Mononuclear cell (primary cell): ENCODE measurements around the gene MEGF6. TPM values are rescaled to one million over a fixed set of nuclear protein-coding genes. Genes with fewer than 3 reads are reported as not detected.

Experiments
- H3K27me3 ChIP-seq: 2 replicates; pipeline ENCODE4 v1.6.0; 2011; ENCODE audit warnings: low read length, control low read depth; ENCODE audit not compliant: insufficient read depth
- H3K4me1 ChIP-seq: 2 replicates; pipeline ENCODE4 v1.5.1; 2011; ENCODE audit warnings: mild to moderate bottlenecking, low read length, control low read depth; ENCODE audit not compliant: insufficient read depth
- H3K4me3 ChIP-seq: 2 replicates; pipeline ENCODE4 v1.5.1; 2011; ENCODE audit warnings: mild to moderate bottlenecking, low read length, moderate library complexity
- H3K9me3 ChIP-seq: 2 replicates; pipeline ENCODE4 v1.5.1; 2011; ENCODE audit warnings: low read depth, mild to moderate bottlenecking, control low read depth, low read length
- total RNA-seq: library from RNA; depleted of rRNA; stranded (reverse); fragments of >200 nt; gene quantifications from one replicate; pipeline ENCODE4 v1.2.3, GENCODE V29; 2012

MEGF6 gene
- total RNA-seq, 1 donor = 16.2 TPM

- Histone ChIP-seq H3K9me3 (no peaks in the 10 kb centered on the region), H3K27me3 (peaks cover 8% of the 10 kb centered on the region), H3K4me3 (no peak overlapping the region), H3K4me1 (peaks cover 9% of the 10 kb centered on the region)
Observed at GRCh38 chr1:3455670-3456448, 155.4 kb downstream of the MEGF6 start.

- Histone ChIP-seq H3K27me3 (peaks cover 8% of the 10 kb centered on the region), H3K9me3 (no peaks in the 10 kb centered on the region), H3K4me3 (no peak overlapping the region), H3K4me1 (peaks cover 9% of the 10 kb centered on the region)
Observed at GRCh38 chr1:3454811-3455618, 156.3 kb downstream of the MEGF6 start.

DNA sequence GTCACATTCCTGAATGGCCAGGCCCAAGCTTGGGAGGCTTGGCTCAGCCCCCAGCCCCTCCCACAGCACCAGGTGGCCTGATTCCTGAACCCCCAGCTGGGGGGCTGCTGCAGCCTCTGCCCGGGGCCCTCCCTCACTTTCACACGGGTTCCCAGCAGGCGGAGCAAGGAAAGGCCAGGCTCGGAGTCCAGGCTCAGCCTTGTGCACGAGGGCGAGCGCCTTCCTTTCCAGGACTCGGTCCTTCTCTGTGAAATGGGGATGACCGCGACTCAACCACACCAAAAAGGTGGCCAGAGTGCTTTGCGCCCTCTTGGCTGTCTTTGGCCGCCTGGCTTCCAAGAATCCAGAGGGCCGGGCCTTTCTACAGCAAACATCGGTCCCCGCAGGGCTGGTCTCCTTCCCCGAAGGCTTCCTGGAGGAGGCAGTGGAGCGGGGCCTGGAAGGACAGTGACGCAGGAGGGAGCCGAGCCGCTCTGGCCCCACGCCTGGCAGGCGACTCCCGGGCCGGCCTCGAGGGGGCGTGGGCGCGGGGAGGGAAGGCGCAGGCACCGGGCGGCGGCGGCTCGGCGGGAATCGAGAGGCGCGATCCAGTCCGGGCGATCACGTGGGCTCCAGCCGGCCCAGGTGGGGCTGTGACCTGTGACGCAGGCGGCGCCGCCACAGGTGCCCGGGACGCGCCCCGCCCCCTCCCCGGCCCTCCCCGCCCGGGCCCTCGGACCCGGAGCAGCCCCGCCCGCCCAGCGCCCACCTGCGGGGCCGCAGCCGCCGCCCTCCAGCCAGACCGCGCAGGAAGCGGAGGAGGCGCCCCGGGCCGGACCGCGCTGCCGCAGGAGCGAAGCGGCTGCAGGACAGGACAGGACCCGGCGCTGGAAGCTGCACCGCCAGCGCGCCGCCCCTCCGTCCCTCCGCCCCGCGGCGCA is 157.2 kb downstream of the MEGF6 start, which contains the start of gene ARHGEF16:
ARHGEF16 (plus strand) TSS at position 775 of the 920 bp plus-strand sequence. CDS start 8,420 bp downstream, outside the sequence.
- no peaks in the 10 kb centered on the region for H3K9me3 ChIP-seq
- no peak within 1 kb of the TSS for H3K4me3 ChIP-seq
- H3K27me3 ChIP-seq = peaks cover 8% of the 10 kb centered on the region
- H3K4me1 ChIP-seq = peaks cover 9% of the 10 kb centered on the region

GRCh38 chr1:3453203-3453761 is 158.0 kb downstream of the MEGF6 start:
- Histone ChIP-seq H3K27me3 (peaks cover 8% of the 10 kb centered on the region), H3K9me3 (no peaks in the 10 kb centered on the region), H3K4me1 (peaks cover 9% of the 10 kb centered on the region), H3K4me3 (no peak overlapping the region)

- Histone ChIP-seq H3K4me3 (no peak overlapping the region), H3K4me1 (peaks cover 9% of the 10 kb centered on the region), H3K27me3 (peaks cover 8% of the 10 kb centered on the region), H3K9me3 (no peaks in the 10 kb centered on the region)
Observed at GRCh38 chr1:3452866-3453175, 158.5 kb downstream of the MEGF6 start.

GRCh38 chr1:3451994-3452865 is 159.1 kb downstream of the MEGF6 start:
- peaks cover 8% of the 10 kb centered on the region for H3K27me3 ChIP-seq
- H3K9me3 ChIP-seq = no peaks in the 10 kb centered on the region
- H3K4me1 ChIP-seq = peaks cover 9% of the 10 kb centered on the region
- no peak overlapping the region for H3K4me3 ChIP-seq

GRCh38 chr1:3450983-3451382 is 160.3 kb downstream of the MEGF6 start:
- Histone ChIP-seq H3K9me3 (no peaks in the 10 kb centered on the region), H3K4me1 (peaks cover 9% of the 10 kb centered on the region), H3K27me3 (peaks cover 8% of the 10 kb centered on the region), H3K4me3 (no peak overlapping the region)

DNA sequence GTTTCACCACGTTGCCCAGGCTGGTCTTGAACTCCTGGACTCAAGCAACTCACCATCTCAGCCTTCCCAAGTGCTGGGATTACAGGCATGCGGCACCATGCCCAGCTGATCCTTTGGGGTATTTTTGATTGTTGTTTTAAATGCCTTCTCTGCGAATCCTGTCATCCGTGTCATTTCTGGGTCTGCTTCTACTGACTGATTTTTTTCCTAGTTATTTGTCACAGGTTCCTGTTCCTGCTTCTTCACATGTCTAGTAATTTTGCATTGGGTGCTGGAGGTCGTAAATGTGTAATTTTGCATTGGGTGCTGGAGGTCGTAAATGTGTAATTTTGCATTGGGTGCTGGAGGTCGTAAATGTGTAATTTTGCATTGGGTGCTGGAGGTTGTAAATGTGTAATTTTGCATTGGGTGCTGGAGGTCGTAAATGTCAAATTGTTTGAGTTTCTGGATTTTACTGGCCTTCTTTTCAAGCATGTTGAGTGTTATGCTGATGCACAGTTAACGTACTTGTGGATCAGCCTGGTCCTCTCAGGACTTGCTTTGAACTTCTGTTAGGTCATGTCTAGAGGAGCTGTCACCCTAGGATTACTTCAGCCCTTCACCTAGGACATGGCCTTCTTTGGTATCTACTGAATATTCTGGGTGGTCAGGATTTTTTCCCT is 161.0 kb downstream of the MEGF6 start:
- peaks cover 9% of the 10 kb centered on the region for H3K4me1 ChIP-seq
- no peaks in the 10 kb centered on the region for H3K9me3 ChIP-seq
- H3K27me3 ChIP-seq = peaks cover 8% of the 10 kb centered on the region
- no peak overlapping the region for H3K4me3 ChIP-seq

- Histone ChIP-seq H3K9me3 (no peaks in the 10 kb centered on the region), H3K27me3 (no peaks in the 10 kb centered on the region), H3K4me1 (no peaks in the 10 kb centered on the region), H3K4me3 (no peak overlapping the region)
Observed at GRCh38 chr1:3444736-3445135, 166.6 kb downstream of the MEGF6 start.

GRCh38 chr1:3444298-3444697 is 167.0 kb downstream of the MEGF6 start:
- H3K4me1 ChIP-seq = no peaks in the 10 kb centered on the region
- H3K4me3 ChIP-seq = no peak overlapping the region
- no peaks in the 10 kb centered on the region for H3K9me3 ChIP-seq
- H3K27me3 ChIP-seq = no peaks in the 10 kb centered on the region

- Histone ChIP-seq H3K9me3 (no peaks in the 10 kb centered on the region), H3K4me3 (no peak overlapping the region)
Observed at GRCh38 chr1:3443807-3444206, 167.5 kb downstream of the MEGF6 start.

GRCh38 chr1:3442901-3443300 is 168.4 kb downstream of the MEGF6 start:
- H3K4me3 ChIP-seq = no peak overlapping the region
- no peaks in the 10 kb centered on the region for H3K4me1 ChIP-seq
- H3K27me3 ChIP-seq = no peaks in the 10 kb centered on the region
- H3K9me3 ChIP-seq = no peaks in the 10 kb centered on the region

More at GRCh38 chr1:3443807-3444206, 167.5 kb downstream of the MEGF6 start:
- Histone ChIP-seq H3K4me1 (no peaks in the 10 kb centered on the region), H3K27me3 (no peaks in the 10 kb centered on the region)

GRCh38 chr1:3442331-3442730 is 169.0 kb downstream of the MEGF6 start:
- Histone ChIP-seq H3K4me1 (no peaks in the 10 kb centered on the region), H3K9me3 (no peaks in the 10 kb centered on the region), H3K4me3 (no peak overlapping the region), H3K27me3 (no peaks in the 10 kb centered on the region)
